Caco-2 (cell line): ENCODE measurements around the gene RHBDF1. TPM values are rescaled to one million over a fixed set of nuclear protein-coding genes. Genes with fewer than 3 reads are reported as not detected.

Experiments
- BruUV-seq: library from RNA; stranded (reverse); fragments of 400-500 nt; replicated peaks from 2 replicates; lab custom pipeline; 2021; lab: Mats Ljungman, UMichigan
- CTCF ChIA-PET: fragments of 300-600 bp; sonication (Branson Sonifier 250); formaldehyde crosslinking; loops from one replicate; lab custom pipeline; 2022; ENCODE audit warnings: antibody characterized with exemption; lab: Charles Lee
- POLR2A ChIA-PET: fragments of 300-600 bp; sonication (Branson Sonifier 250); formaldehyde crosslinking; loops from one replicate; lab custom pipeline; 2022; ENCODE audit warnings: antibody characterized with exemption; lab: Charles Lee
- DNase-seq, 2 experiments: peaks; one replicate each; pipeline versions ENCODE4 v3.0.0 to v3.0.0-alpha.2; 2020 to 2022
- H3K27me3 ChIP-seq: replicated peaks from 2 replicates; pipeline ENCODE4 v1.6.0; 2011; ENCODE audit warnings: low read length; ENCODE audit not compliant: control insufficient read depth, insufficient read depth
- H3K36me3 ChIP-seq: 2 replicates; pipeline ENCODE4 v1.5.1; 2011; ENCODE audit warnings: low read length; ENCODE audit not compliant: control insufficient read depth, insufficient read depth
- H3K4me1 ChIP-seq: fragments of 250-450 bp; sonication (Bioruptor Pico); 2 replicates; pipeline ENCODE4 v1.5.1; 2020; ENCODE audit warnings: mild to moderate bottlenecking
- H3K4me3 ChIP-seq: 2 replicates; pipeline ENCODE4 v1.5.1; 2011; ENCODE audit warnings: low read depth, mild to moderate bottlenecking, control low read depth, low read length
- H3K9me3 ChIP-seq: fragments of 250-450 bp; sonication (Bioruptor Pico); 2 replicates; pipeline ENCODE4 v1.5.1; 2020; ENCODE audit warnings: mild to moderate bottlenecking, moderate library complexity
- H3K27ac Mint-ChIP-seq: one replicate; pipeline ENCODE4 v1.8.0; 2022; ENCODE audit warnings: mixed read lengths; ENCODE audit not compliant: unreplicated experiment
- H3K27me3 Mint-ChIP-seq: one replicate; pipeline ENCODE4 v1.8.0; 2022; ENCODE audit warnings: mixed read lengths; ENCODE audit not compliant: insufficient read depth, unreplicated experiment
- H3K36me3 Mint-ChIP-seq: one replicate; pipeline ENCODE4 v1.8.0; 2022; ENCODE audit warnings: mild to moderate bottlenecking, mixed read lengths; ENCODE audit not compliant: insufficient read depth, unreplicated experiment
- H3K4me1 Mint-ChIP-seq: one replicate; pipeline ENCODE4 v1.8.0; 2022; ENCODE audit warnings: low read depth, mixed read lengths; ENCODE audit not compliant: unreplicated experiment
- H3K4me3 Mint-ChIP-seq: one replicate; pipeline ENCODE4 v1.8.0; 2022; ENCODE audit warnings: mild to moderate bottlenecking, moderate library complexity, mixed read lengths; ENCODE audit not compliant: unreplicated experiment
- H3K9me3 Mint-ChIP-seq: one replicate; pipeline ENCODE4 v1.8.0; 2022; ENCODE audit warnings: mixed read lengths; ENCODE audit not compliant: unreplicated experiment
- CTCF ChIP-seq, 2 experiments: fragments of 200-600 bp in 1 of 2; IDR thresholded peaks; 1 replicate in 1 of 2; 2 replicates in 1 of 2; pipeline versions ENCODE4 v1.5.1 to v1.8.0; 2011 to 2022; ENCODE audit warnings: antibody characterized with exemption in 1 of 2, control low read depth in 1 of 2, inconsistent platforms in 1 of 2, low read depth in 1 of 2, low read length in 1 of 2, mild to moderate bottlenecking in 1 of 2, moderate library complexity in 1 of 2; ENCODE audit not compliant: insufficient read depth in 1 of 2, severe bottlenecking in 1 of 2, unreplicated experiment in 1 of 2
- intact Hi-C: fragments of 100-400 bp; cut with micrococcal nuclease; formaldehyde crosslinking; loops from one replicate; pipeline ENCODE4 v1.10.0; 2022; ENCODE audit not compliant: unreplicated experiment
- total RNA-seq: library from RNA; stranded (reverse); gene quantifications from 2 replicates; pipeline ENCODE4 v1.2.3, GENCODE V29; 2022

Gene RHBDF1
- total RNA-seq, 1 experiment from 2014 or later = 62.3 TPM

GRCh38 chr16:75580-76501, 3.4 kb upstream of the RHBDF1 start:
- peaks cover 19% of the 10 kb centered on the region for H3K36me3 Mint-ChIP-seq
- no peak for TF ChIP-seq CTCF (IDR thresholded peaks at IDR 0.05; ENCODE audit: insufficient read depth in 1 of 2, low read depth in 1 of 2, low read length in 1 of 2, severe bottlenecking in 1 of 2, unreplicated experiment in 1 of 2)
- BruUV-seq = no TSS peak
- peak overlapping the region; percentile 75 for H3K4me3 Mint-ChIP-seq
- H3K27me3 Mint-ChIP-seq = no peaks in the 10 kb centered on the region
- peak in 1 of 2 experiments; percentile 27 for DNase-seq
- peak overlapping the region; percentile 77 for H3K27ac Mint-ChIP-seq
- Histone ChIP-seq H3K27me3 (no peaks in the 10 kb centered on the region), H3K4me3 (no peak overlapping the region), H3K4me1 (peaks cover 34% of the 10 kb centered on the region), H3K9me3 (no peaks in the 10 kb centered on the region), H3K36me3 (no peaks in the 10 kb centered on the region; the same call in none of the 2 replicates)
- POLR2A ChIA-PET = interaction anchor here (0.6 kb wide), 1 partner anchor 325 kb away, joined by 3 read pairs; no protein-coding TSS in a partner anchor
- intact Hi-C loops = no loop called here
- H3K4me1 Mint-ChIP-seq = peaks cover 7% of the 10 kb centered on the region
- CTCF ChIA-PET = interaction anchor here (1.7 kb wide), 1 partner anchor 21 kb away, joined by 5 read pairs; no protein-coding TSS in a partner anchor
- H3K9me3 Mint-ChIP-seq = no peaks in the 10 kb centered on the region

- H3K4me1 Mint-ChIP-seq = peaks cover 7% of the 10 kb centered on the region
- no peak for TF ChIP-seq CTCF (IDR thresholded peaks at IDR 0.05; ENCODE audit: insufficient read depth in 1 of 2, low read depth in 1 of 2, low read length in 1 of 2, severe bottlenecking in 1 of 2, unreplicated experiment in 1 of 2)
- no peaks in the 10 kb centered on the region for H3K27me3 ChIP-seq
- no TSS peak for BruUV-seq
- H3K27me3 Mint-ChIP-seq = no peaks in the 10 kb centered on the region
- peaks cover 19% of the 10 kb centered on the region for H3K36me3 Mint-ChIP-seq
- ChIA-PET POLR2A (interaction anchor here (0.6 kb wide), 1 partner anchor 326 kb away, joined by 3 read pairs; no protein-coding TSS in a partner anchor), CTCF (interaction anchor here (0.5 to 1.7 kb wide), 3 partner anchors 9 to 22 kb away, joined by 3 to 5 read pairs (median 3); partner anchors contain the start of genes POLR3K and SNRNP25)
- H3K4me3 ChIP-seq = no peak overlapping the region
- H3K4me1 ChIP-seq = peaks cover 41% of the 10 kb centered on the region
- H3K9me3 ChIP-seq = no peaks in the 10 kb centered on the region
- H3K4me3 Mint-ChIP-seq = no peak overlapping the region
- no peaks in the 10 kb centered on the region; the same call in 1 of the 2 replicates for H3K36me3 ChIP-seq
- no peaks in the 10 kb centered on the region for H3K9me3 Mint-ChIP-seq
- H3K27ac Mint-ChIP-seq = no peak overlapping the region
- no peak for DNase-seq
- intact Hi-C loops = no loop called here
Measured at GRCh38 chr16:74747-75334, 2.4 kb upstream of the RHBDF1 start.

DNA sequence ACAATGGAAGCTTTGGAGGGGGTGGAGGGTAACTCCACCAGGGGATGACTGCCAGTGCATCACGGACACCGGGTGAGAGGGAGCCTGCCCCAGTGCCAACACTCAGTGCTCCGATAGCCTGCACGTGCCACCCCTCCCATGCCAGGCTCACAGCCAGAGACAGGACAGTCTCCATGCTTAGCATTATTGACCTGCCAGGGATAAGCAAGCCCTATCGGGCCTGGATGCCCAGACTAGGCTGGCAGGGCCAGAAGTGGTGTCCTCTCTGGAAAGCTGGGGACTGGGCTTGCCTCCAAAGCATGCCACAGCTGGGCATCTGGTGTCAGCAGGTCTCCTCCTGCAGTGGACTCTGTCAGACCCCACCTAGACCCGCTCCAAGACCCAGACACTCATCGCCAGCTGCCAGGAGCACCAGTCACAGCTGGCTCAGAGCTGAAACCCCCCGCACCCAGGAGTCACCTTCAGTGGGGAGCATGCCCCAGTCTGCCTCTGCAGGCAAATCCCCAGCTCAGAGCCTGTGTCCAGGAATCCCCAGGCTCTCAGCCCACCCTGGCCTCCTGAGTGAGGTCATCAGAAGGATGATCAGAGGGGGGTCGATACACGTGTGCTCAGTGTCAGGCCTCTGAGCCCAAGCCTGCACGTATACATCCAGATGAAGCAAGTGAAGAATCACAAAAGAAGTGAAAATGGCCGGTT, 1.8 kb upstream of the RHBDF1 start:
- ChIA-PET CTCF (interaction anchor here (0.8 kb wide), 1 partner anchor 21 kb away, joined by 3 read pairs; the partner anchor contains the start of genes POLR3K and SNRNP25), POLR2A (no interaction called here)
- no peak for DNase-seq
- Mint-ChIP-seq H3K36me3 (peaks cover 19% of the 10 kb centered on the region), H3K9me3 (no peaks in the 10 kb centered on the region), H3K27ac (no peak overlapping the region), H3K4me1 (peaks cover 7% of the 10 kb centered on the region), H3K4me3 (peak overlapping the region; percentile 88), H3K27me3 (no peaks in the 10 kb centered on the region)
- Histone ChIP-seq H3K9me3 (no peaks in the 10 kb centered on the region), H3K4me1 (peaks cover 41% of the 10 kb centered on the region), H3K27me3 (no peaks in the 10 kb centered on the region), H3K4me3 (no peak overlapping the region), H3K36me3 (no peaks in the 10 kb centered on the region)
- intact Hi-C loops = no loop called here
- no TSS peak for BruUV-seq
- TF ChIP-seq CTCF (IDR thresholded peaks at IDR 0.05; ENCODE audit: insufficient read depth in 1 of 2, low read depth in 1 of 2, low read length in 1 of 2, severe bottlenecking in 1 of 2, unreplicated experiment in 1 of 2) = no peak
